ENCODE results near the gene DMC1.

- TF ChIP-seq POLR2A (IDR thresholded peaks at IDR 0.05) (no peak), CTCF (IDR thresholded peaks at IDR 0.05) (no peak)
These were observed 43.6 kb upstream of the DMC1 start for GRCh38 chr22:38613588-38613987.

All from ovary (tissue), 3 donors.